NCI-H82 treated with DMSO at 0.1 percent for 48 hours (cell line): ENCODE results near the gene CYP2F1.
A peak's percentile ranks its signal among the peaks of the same experiment; 100 is the strongest.
"Not testable (repeated sequence)": the region's sequence is repeated elsewhere in the genome, so short reads cannot be mapped to it uniquely, and the experiment has no call there.

Experiments
- DNase-seq: peaks from one replicate; lab custom pipeline; 2025; ENCODE audit not compliant: unreplicated experiment; lab: John Stamatoyannopoulos, UW

Gene CYP2F1

GRCh38 chr19:41114132-41114531 lies at the start of gene CYP2F1:
Gene CYP2F1, plus strand, starts transcription at chr19:41114432. Its CDS starts 1,757 bp downstream, at chr19:41116189.
- no peak for DNase-seq

GRCh38 chr19:41064974-41065569 lies 49.2 kb upstream of the CYP2F1 start:
- peak; percentile 0 for DNase-seq

- no peak for DNase-seq
Measured at GRCh38 chr19:41076286-41076685, 37.9 kb upstream of the CYP2F1 start.

- no peak for DNase-seq
Measured at GRCh38 chr19:41083516-41083915, 30.7 kb upstream of the CYP2F1 start.

- no peak for DNase-seq
Measured at GRCh38 chr19:41085748-41086415, 28.4 kb upstream of the CYP2F1 start.

- DNase-seq: no peak
Measured at GRCh38 chr19:41088151-41088550, 26.1 kb upstream of the CYP2F1 start, which contains the start of gene CYP2A13. Gene CYP2A13, plus strand, starts transcription at chr19:41088451. Its CDS starts 21 bp downstream, at chr19:41088472.

- no peak for DNase-seq
Measured at GRCh38 chr19:41089959-41090358, 24.3 kb upstream of the CYP2F1 start.

- DNase-seq: no peak
Measured at GRCh38 chr19:41095703-41096102, 18.5 kb upstream of the CYP2F1 start.

GRCh38 chr19:41096353-41096752 lies 17.9 kb upstream of the CYP2F1 start:
- DNase-seq: no peak

- no peak for DNase-seq
Measured at GRCh38 chr19:41097302-41097701, 16.9 kb upstream of the CYP2F1 start.

GRCh38 chr19:41098762-41099161 lies 15.5 kb upstream of the CYP2F1 start:
- DNase-seq: no peak

GRCh38 chr19:41102210-41102609 lies 12.0 kb upstream of the CYP2F1 start:
- DNase-seq: not testable (repeated sequence)

GRCh38 chr19:41106177-41106576 lies 8.1 kb upstream of the CYP2F1 start:
- DNase-seq: no peak

- DNase-seq: no peak
Measured at GRCh38 chr19:41111296-41111695, 2.9 kb upstream of the CYP2F1 start.

- DNase-seq: no peak
Measured at GRCh38 chr19:41111750-41112295, 2.4 kb upstream of the CYP2F1 start.

- no peak for DNase-seq
Measured at GRCh38 chr19:41112728-41113290, 1.4 kb upstream of the CYP2F1 start.

GRCh38 chr19:41116261-41116660 lies 2.0 kb downstream of the CYP2F1 start:
- DNase-seq: no peak

GRCh38 chr19:41120929-41121911 lies 7.0 kb downstream of the CYP2F1 start:
- DNase-seq: not testable (repeated sequence)

- not testable (repeated sequence) for DNase-seq
Measured at GRCh38 chr19:41122846-41123245, 8.6 kb downstream of the CYP2F1 start.

GRCh38 chr19:41123716-41124294 lies 9.6 kb downstream of the CYP2F1 start:
- DNase-seq: no peak
